Upper lobe of left lung (tissue), 4 donors: Measurements from ENCODE around the gene PPP1R13L.

Experiments used
- CTCF ChIP-seq, 6 experiments: fragments of 450-650 bp in 4 of 6; fragments of 200-600 bp in 2 of 6; sonication (generic) in 2 of 6; IDR thresholded peaks; one replicate each; pipeline ENCODE4 v1.5.1; 2016 to 2019; ENCODE audit warnings: antibody characterized with exemption in 6 of 6
- POLR2A ChIP-seq, 4 donors: fragments of 450-650 bp; IDR thresholded peaks; one replicate each; pipeline ENCODE4 v1.5.1; 2016 to 2017; ENCODE audit warnings: antibody characterized with exemption in 4 of 4, mild to moderate bottlenecking in 2 of 4
- POLR2AphosphoS5 ChIP-seq, 2 donors: sonication (generic); formaldehyde crosslinking; IDR thresholded peaks; one replicate each; pipeline ENCODE4 v1.5.1; 2017; ENCODE audit warnings: antibody characterized with exemption in 2 of 2

- TF ChIP-seq CTCF (IDR thresholded peaks at IDR 0.05) (no peak), POLR2A (IDR thresholded peaks at IDR 0.05) (no peak), POLR2AphosphoS5 (IDR thresholded peaks at IDR 0.05) (no peak)
Observed at GRCh38 chr19:45349430-45349941, 55.4 kb downstream of the PPP1R13L start.
